ENCODE measurements around the gene PROM1.

DNA sequence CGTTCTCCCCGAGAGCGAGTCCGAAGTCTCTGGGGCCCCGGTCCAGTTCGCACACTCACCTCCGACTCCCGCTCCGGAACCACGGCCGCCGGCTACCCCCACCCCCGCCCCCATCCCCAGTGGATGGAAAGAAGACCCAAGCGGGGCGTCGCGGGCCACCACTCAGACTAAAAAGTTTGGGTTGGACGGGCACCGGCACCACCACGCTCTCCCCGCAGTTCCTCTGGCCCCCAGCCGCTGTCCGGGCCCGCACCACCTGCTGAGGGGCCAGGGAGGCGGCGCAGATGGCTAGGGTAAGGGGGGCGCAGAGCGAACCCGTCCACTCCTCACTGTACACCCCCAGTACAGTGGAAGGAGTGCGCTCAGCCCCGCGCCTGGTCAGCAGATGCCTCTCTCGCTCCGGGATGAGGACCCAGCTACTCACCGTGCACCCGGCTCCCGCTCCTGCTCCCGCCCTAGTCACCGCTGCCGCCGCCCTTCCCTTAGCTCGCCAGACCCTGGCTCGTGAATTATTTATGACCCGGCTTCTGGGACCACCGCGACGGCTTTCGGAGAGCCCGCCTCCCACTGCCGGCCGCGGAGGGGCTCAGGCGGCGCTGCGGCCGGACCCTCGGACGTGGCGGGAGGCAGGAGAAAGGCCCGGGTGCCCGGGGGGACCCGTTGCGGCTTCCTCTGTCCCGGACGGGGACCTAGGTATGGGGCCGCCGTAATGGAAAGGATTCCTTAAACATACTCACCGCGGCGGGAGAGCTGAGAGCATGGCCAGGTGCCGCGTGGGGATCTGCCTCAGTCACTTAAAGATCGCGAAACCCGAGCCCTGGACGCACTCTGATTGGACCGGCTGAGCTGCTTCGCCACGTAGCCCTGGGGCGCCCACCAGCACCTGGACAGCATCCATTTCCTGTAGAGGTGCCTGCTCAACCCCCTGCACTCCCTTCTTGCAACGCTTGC is at the start of gene PROM1:
- TF ChIP-seq EP300 (IDR thresholded peaks at IDR 0.05): no peak
- TF ChIP-seq, protein P1, sequence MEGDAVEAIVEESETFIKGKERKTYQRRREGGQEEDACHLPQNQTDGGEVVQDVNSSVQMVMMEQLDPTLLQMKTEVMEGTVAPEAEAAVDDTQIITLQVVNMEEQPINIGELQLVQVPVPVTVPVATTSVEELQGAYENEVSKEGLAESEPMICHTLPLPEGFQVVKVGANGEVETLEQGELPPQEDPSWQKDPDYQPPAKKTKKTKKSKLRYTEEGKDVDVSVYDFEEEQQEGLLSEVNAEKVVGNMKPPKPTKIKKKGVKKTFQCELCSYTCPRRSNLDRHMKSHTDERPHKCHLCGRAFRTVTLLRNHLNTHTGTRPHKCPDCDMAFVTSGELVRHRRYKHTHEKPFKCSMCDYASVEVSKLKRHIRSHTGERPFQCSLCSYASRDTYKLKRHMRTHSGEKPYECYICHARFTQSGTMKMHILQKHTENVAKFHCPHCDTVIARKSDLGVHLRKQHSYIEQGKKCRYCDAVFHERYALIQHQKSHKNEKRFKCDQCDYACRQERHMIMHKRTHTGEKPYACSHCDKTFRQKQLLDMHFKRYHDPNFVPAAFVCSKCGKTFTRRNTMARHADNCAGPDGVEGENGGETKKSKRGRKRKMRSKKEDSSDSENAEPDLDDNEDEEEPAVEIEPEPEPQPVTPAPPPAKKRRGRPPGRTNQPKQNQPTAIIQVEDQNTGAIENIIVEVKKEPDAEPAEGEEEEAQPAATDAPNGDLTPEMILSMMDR (IDR thresholded peaks at IDR 0.05): no peak
- TF ChIP-seq, protein P2, sequence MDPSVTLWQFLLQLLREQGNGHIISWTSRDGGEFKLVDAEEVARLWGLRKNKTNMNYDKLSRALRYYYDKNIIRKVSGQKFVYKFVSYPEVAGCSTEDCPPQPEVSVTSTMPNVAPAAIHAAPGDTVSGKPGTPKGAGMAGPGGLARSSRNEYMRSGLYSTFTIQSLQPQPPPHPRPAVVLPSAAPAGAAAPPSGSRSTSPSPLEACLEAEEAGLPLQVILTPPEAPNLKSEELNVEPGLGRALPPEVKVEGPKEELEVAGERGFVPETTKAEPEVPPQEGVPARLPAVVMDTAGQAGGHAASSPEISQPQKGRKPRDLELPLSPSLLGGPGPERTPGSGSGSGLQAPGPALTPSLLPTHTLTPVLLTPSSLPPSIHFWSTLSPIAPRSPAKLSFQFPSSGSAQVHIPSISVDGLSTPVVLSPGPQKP (IDR thresholded peaks at IDR 0.05; ENCODE audit: low read depth, low read length): no peak
- TF ChIP-seq ZC3H11A (IDR thresholded peaks at IDR 0.05): no peak
- TF ChIP-seq SMC3 (IDR thresholded peaks at IDR 0.05): no peak
- TF ChIP-seq RAD21 (conservative IDR thresholded peaks at IDR 0.05 in 1 of 2, IDR thresholded peaks at IDR 0.05 in 1 of 2): no peak
- TF ChIP-seq, protein P3, sequence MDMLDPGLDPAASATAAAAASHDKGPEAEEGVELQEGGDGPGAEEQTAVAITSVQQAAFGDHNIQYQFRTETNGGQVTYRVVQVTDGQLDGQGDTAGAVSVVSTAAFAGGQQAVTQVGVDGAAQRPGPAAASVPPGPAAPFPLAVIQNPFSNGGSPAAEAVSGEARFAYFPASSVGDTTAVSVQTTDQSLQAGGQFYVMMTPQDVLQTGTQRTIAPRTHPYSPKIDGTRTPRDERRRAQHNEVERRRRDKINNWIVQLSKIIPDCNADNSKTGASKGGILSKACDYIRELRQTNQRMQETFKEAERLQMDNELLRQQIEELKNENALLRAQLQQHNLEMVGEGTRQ (IDR thresholded peaks at IDR 0.05): no peak
- no peak for TF ChIP-seq CHD4 (IDR thresholded peaks at IDR 0.05; ENCODE audit: borderline replicate concordance)
- TF ChIP-seq FOSB (CRISPR knock-in tag; IDR thresholded peaks at IDR 0.05): no peak
